OCI-LY7 (cell line): ENCODE results near the gene SH3BP1.

Source experiments
- CTCF ChIP-seq: fragments of 200-600 bp; sonication (generic); conservative IDR thresholded peaks from 2 replicates; pipeline ENCODE4 v1.5.1; 2014; ENCODE audit warnings: mild to moderate bottlenecking, antibody characterized with exemption, low read length, moderate library complexity, mixed read lengths
- EZH2phosphoT487 ChIP-seq: fragments of 200-600 bp; sonication (generic); IDR thresholded peaks from 2 replicates; pipeline ENCODE4 v1.6.1; 2018; ENCODE audit warnings: low read depth, borderline replicate concordance, mild to moderate bottlenecking, mixed run types, antibody characterized with exemption, low read length, moderate library complexity, mixed read lengths

- TF ChIP-seq CTCF, result no peak
- no peak for TF ChIP-seq EZH2phosphoT487
Observed at GRCh38 chr22:37672920-37673455, 33.5 kb downstream of the SH3BP1 start.
